HepG2 (cell line): ENCODE measurements around the gene RASSF7. TPM values are rescaled to one million over a fixed set of nuclear protein-coding genes. Genes with fewer than 3 reads are reported as not detected.

Experiments used
- AHR ChIP-seq: IDR thresholded peaks from 2 replicates; pipeline ENCODE4 v1.6.1; 2018; ENCODE audit warnings: missing genetic modification reagents, missing compliant biosample characterization
- ETV5 ChIP-seq: IDR thresholded peaks from 2 replicates; pipeline ENCODE4 v1.6.1; 2018; ENCODE audit warnings: missing biosample characterization, missing genetic modification reagents, inconsistent platforms, borderline replicate concordance
- EZH2 ChIP-seq: conservative IDR thresholded peaks from 2 replicates; pipeline ENCODE4 v1.6.1; 2012; ENCODE audit warnings: mild to moderate bottlenecking, low read depth, low read length, moderate library complexity
- MIER2 ChIP-seq: IDR thresholded peaks from 2 replicates; pipeline ENCODE4 v1.6.1; 2016; ENCODE audit warnings: missing biosample characterization, missing genetic modification reagents
- MYC ChIP-seq: sonication (generic); formaldehyde crosslinking; IDR thresholded peaks from 2 replicates; pipeline ENCODE4 v1.9.0; 2021; ENCODE audit warnings: missing genetic modification reagents, borderline replicate concordance
- NR2F1 ChIP-seq, 2 experiments: fragments of 450-650 bp in 1 of 2; formaldehyde crosslinking in 1 of 2; IDR thresholded peaks; 2 replicates each; pipeline versions ENCODE4 v1.5.0 to v1.6.1; 2016 to 2020; ENCODE audit warnings: mild to moderate bottlenecking in 1 of 2, missing compliant biosample characterization in 1 of 2, missing genetic modification reagents in 1 of 2, moderate library complexity in 1 of 2
- REPIN1 ChIP-seq: sonication (generic); formaldehyde crosslinking; IDR thresholded peaks from 2 replicates; pipeline ENCODE4 v1.8.0; 2022; ENCODE audit warnings: missing genetic modification reagents, low read depth, mild to moderate bottlenecking, borderline replicate concordance
- THAP11 ChIP-seq: IDR thresholded peaks from 2 replicates; pipeline ENCODE4 v1.6.1; 2016; ENCODE audit warnings: missing biosample characterization, missing genetic modification reagents
- XRCC5 ChIP-seq: fragments of 200-400 bp; formaldehyde crosslinking; optimal IDR thresholded peaks from 2 replicates; pipeline ENCODE3; 2017; ENCODE audit warnings: mild to moderate bottlenecking, low read length
- ZBTB38 ChIP-seq: sonication (generic); formaldehyde crosslinking; IDR thresholded peaks from 2 replicates; pipeline ENCODE4 v1.5.1; 2020; ENCODE audit warnings: mild to moderate bottlenecking, missing genetic modification reagents
- ZFAT ChIP-seq: sonication (generic); formaldehyde crosslinking; conservative IDR thresholded peaks from 2 replicates; pipeline ENCODE4 v1.8.1; 2023; ENCODE audit warnings: missing genetic modification reagents, inconsistent platforms
- ZNF121 ChIP-seq: sonication (generic); formaldehyde crosslinking; IDR thresholded peaks from 2 replicates; pipeline ENCODE4 v1.5.0; 2020; ENCODE audit warnings: mild to moderate bottlenecking, missing genetic modification reagents
- ZNF124 ChIP-seq: sonication (generic); formaldehyde crosslinking; IDR thresholded peaks from 2 replicates; pipeline ENCODE4 v1.4.0; 2020; ENCODE audit warnings: missing genetic modification reagents
- ZNF136 ChIP-seq: sonication (generic); formaldehyde crosslinking; IDR thresholded peaks from 2 replicates; pipeline ENCODE4 v1.8.1; 2022; ENCODE audit warnings: low read depth, mild to moderate bottlenecking, moderate library complexity, missing genetic modification reagents
- ZNF501 ChIP-seq: sonication (generic); formaldehyde crosslinking; IDR thresholded peaks from 2 replicates; pipeline ENCODE4 v1.5.1; 2020; ENCODE audit warnings: mild to moderate bottlenecking, moderate library complexity, missing genetic modification reagents
- polyA plus RNA-seq, 8 experiments: library from polyadenylated mRNA; depleted of rRNA in 3 of 8; stranded (reverse) in 7 of 8; unstranded in 1 of 8; fragments of >200 nt; fragmentation: Illumina TruSeq in 4 of 8; extraction: Trizol in 4 of 8; gene quantifications; 2 replicates each; pipeline versions ENCODE4 v1.2.1 to v1.2.3, GENCODE V29; 2011 to 2016; ENCODE audit warnings: low read depth in 4 of 8, missing spikeins in 1 of 8, mixed read lengths in 1 of 8; ENCODE audit not compliant: insufficient read depth in 1 of 8
- total RNA-seq, 5 experiments: library from RNA; depleted of rRNA; stranded (reverse); fragments of >200 nt; fragmentation: Illumina TruSeq; extraction: Trizol; gene quantifications; 2 replicates each; pipeline ENCODE4 v1.2.3, GENCODE V29; 2016; ENCODE audit warnings: low read depth in 1 of 5
- TF ChIP-seq, protein P1 (sequence below): sonication (generic); formaldehyde crosslinking; IDR thresholded peaks from 2 replicates; pipeline ENCODE4 v1.5.1; 2020; ENCODE audit warnings: mild to moderate bottlenecking, missing genetic modification reagents, moderate library complexity
- TF ChIP-seq, protein P2 (sequence below): sonication (generic); formaldehyde crosslinking; IDR thresholded peaks from 2 replicates; pipeline ENCODE4 v1.5.0; 2020; ENCODE audit warnings: missing genetic modification reagents
- TF ChIP-seq, protein P3 (sequence below): fragments of 450-650 bp; IDR thresholded peaks from 2 replicates; pipeline ENCODE4 v1.6.1; 2017
- TF ChIP-seq, protein P4 (sequence below): sonication (generic); formaldehyde crosslinking; IDR thresholded peaks from 2 replicates; pipeline ENCODE4 v1.4.0; 2020; ENCODE audit warnings: missing genetic modification reagents
- TF ChIP-seq, protein P5 (sequence below): sonication (generic); formaldehyde crosslinking; IDR thresholded peaks from 2 replicates; pipeline ENCODE4 v1.4.0; 2020; ENCODE audit warnings: missing genetic modification reagents, low read depth, mild to moderate bottlenecking, borderline replicate concordance

RASSF7 gene
- total and polyA plus RNA-seq, 2 of the 13 experiments (the other 11 are each of a cell fraction or from before 2014, with no cell fraction given), result 20.2 to 28.6 TPM

DNA sequence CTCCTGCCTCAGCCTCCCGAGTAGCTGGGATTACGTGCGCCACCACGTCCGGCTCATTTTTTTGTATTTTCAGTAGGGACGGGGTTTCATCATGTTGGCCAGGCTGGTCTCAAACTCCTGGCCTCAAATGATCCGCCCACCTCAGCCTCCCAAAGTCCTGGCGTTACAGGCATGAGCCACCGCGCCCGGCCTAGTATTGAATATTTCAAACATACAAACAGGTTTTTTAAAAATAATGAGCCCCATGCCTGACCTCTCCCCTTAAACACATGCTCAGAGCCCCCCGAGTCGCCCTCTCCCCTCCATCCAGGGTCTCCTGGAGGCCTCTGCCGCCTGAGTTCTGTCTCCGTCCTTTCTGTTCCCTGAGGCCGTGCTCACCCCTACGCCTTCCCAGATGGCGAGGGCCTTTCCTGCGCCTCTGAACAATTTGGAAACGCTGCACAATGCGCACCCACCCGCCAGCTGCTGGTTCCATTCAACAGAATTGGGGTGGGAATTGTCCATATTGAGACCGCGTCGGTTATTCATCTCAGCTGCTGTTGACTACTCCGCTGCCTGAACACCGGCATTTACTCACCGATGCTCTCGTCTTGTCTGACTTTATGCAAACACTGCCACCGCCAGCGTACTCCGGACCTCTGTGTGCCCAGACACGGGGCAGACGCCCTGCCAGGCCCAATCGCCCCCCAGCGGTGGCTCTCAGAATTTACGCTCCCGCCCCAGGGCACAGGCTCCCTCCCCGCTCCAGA, 40.2 kb upstream of the RASSF7 start (continued):
- TF ChIP-seq, protein P1, sequence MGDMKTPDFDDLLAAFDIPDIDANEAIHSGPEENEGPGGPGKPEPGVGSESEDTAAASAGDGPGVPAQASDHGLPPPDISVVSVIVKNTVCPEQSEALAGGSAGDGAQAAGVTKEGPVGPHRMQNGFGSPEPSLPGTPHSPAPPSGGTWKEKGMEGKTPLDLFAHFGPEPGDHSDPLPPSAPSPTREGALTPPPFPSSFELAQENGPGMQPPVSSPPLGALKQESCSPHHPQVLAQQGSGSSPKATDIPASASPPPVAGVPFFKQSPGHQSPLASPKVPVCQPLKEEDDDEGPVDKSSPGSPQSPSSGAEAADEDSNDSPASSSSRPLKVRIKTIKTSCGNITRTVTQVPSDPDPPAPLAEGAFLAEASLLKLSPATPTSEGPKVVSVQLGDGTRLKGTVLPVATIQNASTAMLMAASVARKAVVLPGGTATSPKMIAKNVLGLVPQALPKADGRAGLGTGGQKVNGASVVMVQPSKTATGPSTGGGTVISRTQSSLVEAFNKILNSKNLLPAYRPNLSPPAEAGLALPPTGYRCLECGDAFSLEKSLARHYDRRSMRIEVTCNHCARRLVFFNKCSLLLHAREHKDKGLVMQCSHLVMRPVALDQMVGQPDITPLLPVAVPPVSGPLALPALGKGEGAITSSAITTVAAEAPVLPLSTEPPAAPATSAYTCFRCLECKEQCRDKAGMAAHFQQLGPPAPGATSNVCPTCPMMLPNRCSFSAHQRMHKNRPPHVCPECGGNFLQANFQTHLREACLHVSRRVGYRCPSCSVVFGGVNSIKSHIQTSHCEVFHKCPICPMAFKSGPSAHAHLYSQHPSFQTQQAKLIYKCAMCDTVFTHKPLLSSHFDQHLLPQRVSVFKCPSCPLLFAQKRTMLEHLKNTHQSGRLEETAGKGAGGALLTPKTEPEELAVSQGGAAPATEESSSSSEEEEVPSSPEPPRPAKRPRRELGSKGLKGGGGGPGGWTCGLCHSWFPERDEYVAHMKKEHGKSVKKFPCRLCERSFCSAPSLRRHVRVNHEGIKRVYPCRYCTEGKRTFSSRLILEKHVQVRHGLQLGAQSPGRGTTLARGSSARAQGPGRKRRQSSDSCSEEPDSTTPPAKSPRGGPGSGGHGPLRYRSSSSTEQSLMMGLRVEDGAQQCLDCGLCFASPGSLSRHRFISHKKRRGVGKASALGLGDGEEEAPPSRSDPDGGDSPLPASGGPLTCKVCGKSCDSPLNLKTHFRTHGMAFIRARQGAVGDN (CRISPR knock-in tag), result peak; percentile 76
- TF ChIP-seq, protein P2, sequence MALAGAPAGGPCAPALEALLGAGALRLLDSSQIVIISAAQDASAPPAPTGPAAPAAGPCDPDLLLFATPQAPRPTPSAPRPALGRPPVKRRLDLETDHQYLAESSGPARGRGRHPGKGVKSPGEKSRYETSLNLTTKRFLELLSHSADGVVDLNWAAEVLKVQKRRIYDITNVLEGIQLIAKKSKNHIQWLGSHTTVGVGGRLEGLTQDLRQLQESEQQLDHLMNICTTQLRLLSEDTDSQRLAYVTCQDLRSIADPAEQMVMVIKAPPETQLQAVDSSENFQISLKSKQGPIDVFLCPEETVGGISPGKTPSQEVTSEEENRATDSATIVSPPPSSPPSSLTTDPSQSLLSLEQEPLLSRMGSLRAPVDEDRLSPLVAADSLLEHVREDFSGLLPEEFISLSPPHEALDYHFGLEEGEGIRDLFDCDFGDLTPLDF (CRISPR knock-in tag), result no peak
- TF ChIP-seq MIER2 (CRISPR knock-in tag) (no peak), EZH2 (no peak), XRCC5 (peak; percentile 66), MYC (CRISPR knock-in tag) (no peak), ZBTB38 (CRISPR knock-in tag) (peak; percentile 60; the same call in 1 of the 2 replicates), ZNF501 (CRISPR knock-in tag) (no peak), ZNF121 (CRISPR knock-in tag) (no peak), AHR (CRISPR knock-in tag) (peak; percentile 26; the same call in 1 of the 2 replicates), NR2F1 (CRISPR knock-in tag; IDR thresholded peaks at IDR 0.05) (no peak), REPIN1 (CRISPR knock-in tag) (no peak), THAP11 (CRISPR knock-in tag) (peak; percentile 17; the same call in 1 of the 2 replicates), ZNF136 (no peak), ZFAT (CRISPR knock-in tag) (no peak), ZNF124 (CRISPR knock-in tag) (0 out of 2 replicates have a peak, but pooled peaks have one; percentile 33), ETV5 (CRISPR knock-in tag) (no peak)
- TF ChIP-seq, protein P3, sequence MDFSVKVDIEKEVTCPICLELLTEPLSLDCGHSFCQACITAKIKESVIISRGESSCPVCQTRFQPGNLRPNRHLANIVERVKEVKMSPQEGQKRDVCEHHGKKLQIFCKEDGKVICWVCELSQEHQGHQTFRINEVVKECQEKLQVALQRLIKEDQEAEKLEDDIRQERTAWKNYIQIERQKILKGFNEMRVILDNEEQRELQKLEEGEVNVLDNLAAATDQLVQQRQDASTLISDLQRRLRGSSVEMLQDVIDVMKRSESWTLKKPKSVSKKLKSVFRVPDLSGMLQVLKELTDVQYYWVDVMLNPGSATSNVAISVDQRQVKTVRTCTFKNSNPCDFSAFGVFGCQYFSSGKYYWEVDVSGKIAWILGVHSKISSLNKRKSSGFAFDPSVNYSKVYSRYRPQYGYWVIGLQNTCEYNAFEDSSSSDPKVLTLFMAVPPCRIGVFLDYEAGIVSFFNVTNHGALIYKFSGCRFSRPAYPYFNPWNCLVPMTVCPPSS, result no peak
- TF ChIP-seq, protein P4, sequence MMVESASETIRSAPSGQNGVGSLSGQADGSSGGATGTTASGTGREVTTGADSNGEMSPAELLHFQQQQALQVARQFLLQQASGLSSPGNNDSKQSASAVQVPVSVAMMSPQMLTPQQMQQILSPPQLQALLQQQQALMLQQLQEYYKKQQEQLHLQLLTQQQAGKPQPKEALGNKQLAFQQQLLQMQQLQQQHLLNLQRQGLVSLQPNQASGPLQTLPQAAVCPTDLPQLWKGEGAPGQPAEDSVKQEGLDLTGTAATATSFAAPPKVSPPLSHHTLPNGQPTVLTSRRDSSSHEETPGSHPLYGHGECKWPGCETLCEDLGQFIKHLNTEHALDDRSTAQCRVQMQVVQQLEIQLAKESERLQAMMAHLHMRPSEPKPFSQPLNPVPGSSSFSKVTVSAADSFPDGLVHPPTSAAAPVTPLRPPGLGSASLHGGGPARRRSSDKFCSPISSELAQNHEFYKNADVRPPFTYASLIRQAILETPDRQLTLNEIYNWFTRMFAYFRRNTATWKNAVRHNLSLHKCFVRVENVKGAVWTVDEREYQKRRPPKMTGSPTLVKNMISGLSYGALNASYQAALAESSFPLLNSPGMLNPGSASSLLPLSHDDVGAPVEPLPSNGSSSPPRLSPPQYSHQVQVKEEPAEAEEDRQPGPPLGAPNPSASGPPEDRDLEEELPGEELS (CRISPR knock-in tag), result peak; percentile 38; the same call in 1 of the 2 replicates
- TF ChIP-seq, protein P5, sequence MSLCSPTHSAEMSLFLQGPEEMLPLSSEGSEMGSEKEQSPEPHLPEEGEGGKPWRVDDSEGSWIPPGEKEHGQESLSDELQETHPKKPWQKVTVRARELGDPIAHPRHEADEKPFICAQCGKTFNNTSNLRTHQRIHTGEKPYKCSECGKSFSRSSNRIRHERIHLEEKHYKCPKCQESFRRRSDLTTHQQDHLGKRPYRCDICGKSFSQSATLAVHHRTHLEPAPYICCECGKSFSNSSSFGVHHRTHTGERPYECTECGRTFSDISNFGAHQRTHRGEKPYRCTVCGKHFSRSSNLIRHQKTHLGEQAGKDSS (CRISPR knock-in tag), result no peak
